HG03457 (cell line): ENCODE data around the gene TERB2.
"Not testable (repeated sequence)": the region's sequence is repeated elsewhere in the genome, so short reads cannot be mapped to it uniquely, and the experiment has no call there.

Experiments
- ATAC-seq: cut with Tn5 transposase; IDR thresholded peaks from one replicate; pipeline ENCODE4 v1.9.1; 2021; ENCODE audit warnings: moderate number of reproducible peaks; ENCODE audit not compliant: unreplicated experiment

TERB2 gene

DNA sequence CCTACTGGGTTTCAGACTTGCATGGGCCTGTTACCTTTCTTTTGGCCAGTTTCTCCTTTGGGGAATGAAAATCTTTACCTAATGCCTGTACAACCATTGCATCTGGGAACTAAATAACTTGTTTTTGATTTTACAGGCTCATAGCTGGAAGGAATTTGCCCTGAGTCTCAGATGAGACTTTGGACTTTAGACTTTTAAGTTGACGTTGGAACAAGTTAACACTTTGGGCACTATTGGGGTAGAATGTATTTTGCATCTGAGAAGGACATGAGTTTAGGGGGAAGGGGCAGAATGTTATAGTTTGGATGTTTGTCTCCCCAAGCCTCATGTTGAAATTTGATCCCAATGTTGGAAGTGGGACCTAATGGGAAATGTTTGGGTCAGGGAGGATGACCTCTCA, 44.7 kb downstream of the TERB2 start:
- ATAC-seq, result not testable (repeated sequence)

DNA sequence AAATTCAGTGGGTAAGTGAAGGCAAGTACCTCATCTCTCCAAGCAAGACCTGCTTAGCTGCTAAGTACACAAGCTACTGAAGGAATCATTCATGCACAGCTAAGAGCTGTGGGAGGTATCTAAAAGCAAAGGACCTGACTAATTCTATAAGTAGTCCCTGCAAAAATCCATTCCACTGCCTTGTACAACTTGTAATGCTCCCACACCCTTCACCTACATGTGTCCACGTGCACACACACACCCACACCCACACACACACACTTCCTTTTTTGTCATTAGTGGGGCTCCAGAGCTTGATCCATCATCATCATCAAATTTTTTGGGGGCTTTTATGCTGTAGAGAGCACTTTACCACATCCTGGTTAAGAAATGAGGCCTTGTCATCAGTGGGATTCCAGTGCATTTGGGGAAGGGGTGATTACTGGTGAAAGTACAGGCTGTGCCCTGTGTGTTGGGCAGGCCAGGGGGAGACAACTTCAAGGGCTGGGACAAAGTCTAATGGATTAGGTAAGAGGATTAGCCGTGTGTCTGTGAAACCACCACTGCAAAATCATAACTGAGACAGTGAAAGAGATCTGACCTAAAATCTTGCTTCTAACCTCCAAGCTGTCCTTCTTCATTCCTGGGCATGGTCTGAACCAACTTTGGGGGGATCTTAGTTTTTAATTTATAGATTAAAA, 47.4 kb downstream of the TERB2 start:
- ATAC-seq, result not testable (repeated sequence)

DNA sequence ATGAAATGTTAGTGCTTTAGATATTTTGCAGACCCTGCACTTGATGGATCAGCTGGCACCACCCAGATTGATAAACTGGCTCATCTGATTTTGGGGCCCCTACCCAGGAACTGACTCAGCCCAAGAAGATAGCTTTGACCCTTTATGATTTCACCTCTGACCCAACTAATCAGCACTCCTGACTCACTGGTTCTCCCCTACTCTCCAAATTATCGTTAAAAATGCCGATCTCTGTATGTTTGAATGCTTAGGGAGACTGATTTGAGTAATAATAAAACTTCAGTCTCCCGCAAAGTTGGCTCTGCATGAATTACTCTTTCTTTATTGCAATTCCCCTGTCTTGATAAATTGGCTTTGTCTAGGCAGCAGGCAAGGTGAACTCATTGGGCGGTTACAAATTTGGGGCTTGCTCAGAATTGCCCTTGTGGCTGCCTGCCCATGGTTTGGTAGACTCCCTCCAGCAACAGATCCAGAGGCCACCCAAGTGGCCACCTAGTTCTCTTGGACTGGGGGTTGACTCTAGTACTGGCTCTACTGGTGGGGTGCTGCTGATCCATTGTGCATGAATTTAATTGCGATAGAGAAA, 48.2 kb downstream of the TERB2 start:
- not testable (repeated sequence) for ATAC-seq

DNA sequence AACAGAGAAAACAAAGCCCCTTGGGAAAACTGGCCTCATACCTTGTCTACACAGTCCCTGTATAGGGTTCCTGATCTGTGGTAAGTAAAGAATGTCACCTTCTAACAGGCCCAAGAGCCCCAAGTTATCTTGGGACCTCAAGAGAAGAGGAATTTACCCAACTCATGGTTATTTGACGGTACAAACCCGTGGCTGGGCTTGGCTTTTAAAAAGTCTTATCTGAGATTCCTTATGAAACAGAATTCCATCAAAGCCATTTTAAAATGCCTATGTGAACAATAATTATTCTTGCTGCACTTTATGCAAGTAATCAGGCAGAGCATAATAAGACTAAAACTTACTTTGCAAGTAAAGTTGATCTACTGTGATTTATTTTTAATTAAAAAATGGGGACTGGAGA, 52.6 kb downstream of the TERB2 start:
- ATAC-seq, result no peak

DNA sequence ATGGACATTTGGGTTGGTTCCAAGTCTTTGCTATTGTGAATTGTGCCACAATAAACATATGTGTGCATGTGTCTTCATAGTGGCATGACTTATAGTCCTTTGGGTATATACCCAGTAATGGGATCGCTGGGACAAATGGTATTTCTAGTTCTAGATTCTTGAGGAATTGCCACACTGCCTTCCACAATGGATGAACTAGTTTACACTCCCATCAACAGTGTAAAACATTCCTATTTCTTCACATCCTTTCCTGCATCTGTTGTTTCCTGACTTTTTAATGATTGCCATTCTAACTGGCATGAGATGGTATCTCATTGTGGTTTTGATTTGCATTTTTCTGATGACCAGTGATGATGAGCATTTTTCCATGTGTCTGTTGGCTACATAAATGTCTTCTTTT, 58.6 kb downstream of the TERB2 start:
- not testable (repeated sequence) for ATAC-seq

DNA sequence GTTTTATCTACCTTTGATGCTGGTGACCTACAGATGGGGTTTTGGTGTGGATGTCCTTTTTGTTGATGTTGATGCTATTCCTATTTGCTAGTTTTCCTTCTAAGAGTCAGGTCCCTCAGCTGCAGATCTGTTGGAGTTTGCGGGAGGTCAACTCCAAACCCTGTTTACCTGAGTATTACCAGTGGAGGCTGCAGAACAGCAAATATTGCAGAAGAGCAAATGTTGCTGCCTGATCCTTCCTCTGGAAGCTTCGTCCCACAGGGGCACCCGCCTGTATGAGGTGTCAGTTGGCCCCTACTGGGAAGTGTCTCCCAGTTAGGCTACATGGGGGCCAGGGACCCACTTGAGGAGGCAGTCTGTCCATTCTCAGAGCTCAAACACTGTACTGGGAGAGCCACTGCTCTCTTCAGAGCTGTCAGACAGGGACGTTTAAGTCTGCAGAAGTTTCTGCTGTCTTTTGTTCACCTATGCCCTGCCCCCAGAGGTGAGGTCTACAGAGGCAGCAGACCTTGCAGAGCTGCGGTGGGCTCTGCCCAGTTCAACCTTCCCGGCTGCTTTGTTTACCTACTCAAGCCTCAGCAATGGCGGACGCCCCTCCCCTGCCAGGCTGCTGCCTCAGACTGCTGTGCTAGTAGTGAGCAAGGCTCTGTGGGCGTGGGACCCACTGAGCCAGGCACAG, 63.9 kb downstream of the TERB2 start:
- ATAC-seq, result not testable (repeated sequence)

DNA sequence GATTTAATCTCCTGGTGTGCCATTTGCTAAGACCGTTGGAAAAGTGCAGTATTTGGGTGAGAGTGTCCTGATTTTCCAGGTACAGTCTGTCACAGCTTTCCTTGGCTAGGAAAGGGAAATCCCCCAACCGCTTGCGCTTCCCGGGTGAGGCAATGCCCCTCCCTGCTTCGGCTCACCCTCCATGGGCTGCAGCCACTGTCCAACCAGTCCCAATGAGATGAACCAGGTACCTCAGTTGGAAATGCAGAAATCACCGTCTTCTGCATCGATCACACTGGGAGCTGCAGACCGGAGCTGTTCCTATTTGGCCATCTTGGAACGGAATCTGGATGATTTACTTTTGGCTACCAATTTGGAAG, 64.4 kb downstream of the TERB2 start:
- not testable (repeated sequence) for ATAC-seq

DNA sequence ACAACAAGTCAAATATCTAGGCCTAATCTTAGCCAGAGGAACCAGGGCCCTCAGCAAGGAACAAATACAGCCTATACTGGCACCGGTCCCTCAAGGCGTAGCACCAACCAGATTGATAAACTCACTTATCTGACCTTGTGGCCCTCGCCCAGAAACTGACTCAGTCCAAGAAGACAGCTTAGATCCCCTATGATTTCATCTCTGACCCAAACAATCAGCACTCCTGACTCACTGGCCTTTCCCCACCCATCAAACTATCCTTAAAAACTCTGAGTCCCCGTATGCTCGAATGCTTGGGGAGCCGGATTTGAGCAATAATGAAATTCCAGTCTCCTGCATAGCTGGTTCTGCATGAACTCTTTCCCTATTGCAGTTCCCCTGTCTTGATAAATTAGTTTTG, 64.9 kb downstream of the TERB2 start:
- ATAC-seq, result no peak

DNA sequence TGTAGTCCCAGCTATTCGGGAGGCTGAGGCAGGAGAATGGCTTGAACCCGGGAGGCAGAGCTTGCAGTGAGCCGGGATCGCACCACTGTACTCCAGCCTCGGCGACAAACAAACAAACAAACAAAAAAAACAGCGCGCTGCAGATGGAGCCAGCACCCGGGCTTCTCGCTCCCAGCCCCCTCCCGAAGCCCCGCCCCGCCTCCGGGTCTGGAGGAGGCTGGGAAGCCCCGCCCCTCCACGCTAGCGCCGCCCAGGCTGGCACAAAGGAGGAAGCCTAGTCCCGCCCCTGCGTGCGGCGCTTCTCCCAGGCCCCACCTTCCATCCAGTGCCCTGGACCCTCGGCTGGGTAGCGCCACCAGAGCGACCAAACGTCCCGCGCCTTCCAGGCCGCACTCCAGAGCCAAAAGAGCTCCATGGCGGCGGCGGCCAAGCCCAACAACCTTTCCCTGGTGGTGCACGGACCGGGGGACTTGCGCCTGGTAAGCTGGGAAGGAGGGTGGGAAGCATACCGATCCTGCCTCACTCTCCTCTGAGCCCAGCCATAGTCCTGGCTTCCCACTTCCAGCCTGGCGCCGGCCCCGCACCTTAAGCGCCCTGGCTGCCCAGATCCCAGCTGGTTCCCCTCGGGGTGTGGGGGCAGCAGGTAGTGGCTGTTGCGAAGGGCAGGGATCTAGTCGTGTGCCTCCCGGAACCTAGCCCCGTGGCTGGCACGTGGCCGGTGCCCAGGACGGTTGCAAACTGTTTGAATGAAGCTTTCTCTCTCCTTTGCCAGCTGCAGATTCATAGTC, 66.6 kb downstream of the TERB2 start, which contains the start of gene SORD:
Gene SORD, plus strand, starts transcription at position 325 of the 788 bp plus-strand sequence. Its CDS starts 89 bp downstream, at position 414.
- peak; percentile 93 for ATAC-seq

DNA sequence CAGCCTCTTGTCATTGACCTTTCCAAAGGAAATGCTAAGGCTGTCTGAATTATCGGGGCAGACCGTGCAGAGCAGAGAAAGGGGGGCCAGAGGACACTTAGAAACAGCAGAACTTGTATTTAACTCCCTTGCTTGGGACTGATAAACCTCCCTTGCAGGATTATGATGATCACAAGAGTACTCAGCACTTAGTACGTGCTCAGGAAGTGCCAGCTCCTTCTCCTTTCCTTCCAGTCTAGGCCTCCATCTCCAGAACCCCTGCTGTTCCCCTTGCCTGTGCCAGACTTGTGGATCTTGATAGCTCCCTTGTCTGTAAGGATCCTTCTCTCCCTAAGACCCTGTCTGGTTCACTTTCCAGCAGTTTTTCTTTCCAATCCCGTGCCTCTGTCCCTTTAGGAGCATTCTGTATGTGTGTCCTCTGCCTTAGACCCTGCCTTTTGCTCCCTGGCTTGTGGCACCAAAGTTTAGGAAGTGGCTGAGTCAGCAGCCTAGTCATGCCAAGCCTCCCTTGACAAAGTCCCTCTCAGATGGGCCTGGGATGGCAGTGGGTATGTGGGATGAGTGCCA, 67.3 kb downstream of the TERB2 start:
- no peak for ATAC-seq

DNA sequence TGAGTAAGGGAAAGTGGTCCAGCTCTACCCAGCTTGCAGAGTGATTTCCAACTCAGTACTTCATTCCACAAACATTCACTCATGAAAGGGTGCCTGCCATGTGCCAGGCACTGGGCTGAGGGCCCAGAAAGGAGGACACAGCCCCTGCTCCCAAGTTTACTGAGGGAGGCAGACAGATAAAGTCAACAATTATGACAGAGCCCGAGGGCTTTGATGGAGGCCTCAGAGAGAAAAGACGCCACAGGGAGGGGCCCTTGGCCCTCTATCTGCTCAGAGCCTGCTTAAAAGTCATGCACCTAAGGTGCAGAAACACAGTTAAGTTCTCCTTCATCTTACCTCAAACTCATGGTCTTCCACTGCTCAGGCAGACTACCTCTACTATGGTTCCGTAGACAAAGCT, 68.2 kb downstream of the TERB2 start:
- not testable (repeated sequence) for ATAC-seq

DNA sequence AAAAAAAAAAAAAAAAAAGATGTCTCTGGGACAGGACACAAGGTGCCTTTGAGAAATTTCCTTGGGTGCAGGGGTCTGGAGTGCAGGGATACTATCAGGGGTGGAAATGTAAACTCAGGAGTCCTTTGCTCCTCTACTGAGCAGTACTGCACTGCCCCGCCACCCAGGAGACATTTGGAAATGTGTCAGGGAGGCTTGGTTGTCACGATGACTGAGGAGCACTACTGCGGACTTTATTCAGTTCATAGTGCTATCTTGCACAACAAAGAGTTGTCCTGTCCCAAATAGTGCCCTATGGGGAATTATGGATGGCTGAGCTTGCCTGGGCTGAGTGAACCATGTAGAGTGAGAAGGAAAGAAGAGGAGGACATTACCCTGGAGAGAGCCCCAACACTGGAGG, 69.1 kb downstream of the TERB2 start:
- ATAC-seq, result not testable (repeated sequence)

DNA sequence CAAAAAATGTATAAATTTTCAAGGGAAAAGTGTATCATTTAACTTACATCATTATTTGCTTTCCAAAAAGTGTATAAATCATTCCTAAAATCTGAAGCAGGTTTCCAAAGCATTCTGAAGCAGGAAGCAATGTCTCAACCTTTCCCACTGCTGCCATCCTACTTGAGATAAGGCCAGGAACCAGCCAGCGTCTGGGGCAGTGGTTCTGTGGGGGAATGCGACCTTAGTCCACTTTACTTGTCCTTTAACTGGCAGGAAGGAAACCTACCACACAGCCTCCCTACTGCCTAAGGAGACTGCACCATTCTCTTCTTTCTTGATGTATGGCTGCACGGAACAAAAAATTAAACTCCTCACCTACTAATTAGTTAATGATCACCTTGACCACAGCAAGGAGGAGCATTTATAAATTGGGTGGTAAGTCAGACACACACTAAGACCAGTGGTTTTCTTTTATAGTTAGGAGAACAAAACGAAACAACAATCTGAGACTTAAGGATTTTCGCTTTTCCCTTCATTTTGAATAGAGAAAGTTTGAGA, 70.2 kb downstream of the TERB2 start:
- no peak for ATAC-seq

DNA sequence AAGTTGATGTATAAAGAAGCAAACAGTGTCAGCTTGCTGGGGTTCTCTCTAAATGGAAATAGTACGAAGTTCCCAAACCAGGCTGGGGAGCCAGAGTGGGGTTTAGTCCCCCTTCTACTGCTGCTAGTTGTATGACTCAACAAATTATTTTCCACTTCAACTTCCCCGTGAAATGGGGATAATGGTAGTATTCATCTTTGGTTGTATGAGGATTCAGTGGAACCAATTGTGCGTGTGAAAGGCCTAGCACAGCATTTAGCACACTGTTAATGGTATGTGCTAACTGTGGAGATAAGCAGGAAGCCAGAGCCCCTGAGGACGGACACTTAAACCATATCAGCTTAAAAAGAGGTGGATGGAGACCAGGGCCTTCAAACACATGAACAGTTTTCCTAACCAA, 70.7 kb downstream of the TERB2 start:
- ATAC-seq, result no peak
